Fibroblast of skin of left biceps (primary cell): ENCODE measurements around the gene DCLK3.

ENCODE experiments used
- DNase-seq, 2 experiments: peaks; one replicate each; pipeline ENCODE4 v3.0.0-alpha.2; 2013; ENCODE audit warnings: low read depth in 2 of 2

DCLK3 gene

DNA sequence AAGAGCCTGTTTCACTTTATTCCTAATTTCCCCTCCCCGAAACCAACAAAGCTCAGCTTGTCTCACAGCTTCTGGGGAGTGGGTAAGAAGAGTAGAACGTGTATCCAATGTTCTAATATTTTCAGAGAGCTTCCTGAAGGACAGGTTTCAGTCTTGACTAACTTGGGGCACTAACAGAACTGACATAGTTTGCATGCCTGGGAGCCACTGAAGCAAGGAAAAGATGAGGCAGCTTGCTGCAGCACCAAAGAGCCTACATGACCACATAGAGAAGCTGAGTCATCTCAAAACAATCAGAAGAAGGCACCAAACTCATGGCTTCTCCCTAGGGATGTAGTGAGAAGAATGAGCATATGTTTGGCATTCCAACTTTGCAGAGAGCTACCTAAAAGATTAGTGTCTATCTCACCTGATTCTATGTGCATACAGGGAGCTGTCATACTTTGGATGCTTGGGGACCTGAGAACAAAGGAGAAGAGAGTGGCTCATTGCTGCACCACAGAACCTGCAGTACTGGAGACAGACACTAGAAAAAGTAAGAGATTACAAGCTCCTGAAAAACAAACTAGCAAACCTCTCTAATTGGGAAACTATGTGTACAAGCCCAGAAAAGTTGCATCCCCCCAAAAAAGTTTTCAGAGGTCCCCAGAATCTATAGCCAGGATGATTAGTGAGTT, 86.9 kb downstream of the DCLK3 start:
- DNase-seq: peak; percentile 90

DNA sequence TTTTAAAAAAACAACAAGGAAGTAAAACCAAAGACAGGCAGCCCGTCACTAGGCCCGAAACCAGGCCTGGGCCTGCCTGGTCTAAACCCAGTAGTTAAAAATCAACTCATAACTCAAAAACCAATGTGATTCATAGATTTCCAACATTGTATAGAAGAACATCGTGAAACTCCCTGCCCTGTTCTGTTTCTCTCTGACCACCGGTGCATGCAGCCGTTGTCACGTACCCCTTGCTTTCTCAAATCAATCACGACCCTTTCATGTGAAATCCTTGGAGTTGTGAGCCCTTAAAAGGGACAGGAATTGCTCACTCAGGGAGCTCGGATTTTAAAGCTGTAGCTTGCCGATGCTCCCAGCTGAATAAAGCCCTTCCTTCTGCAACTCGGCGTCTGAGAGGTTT, 89.5 kb downstream of the DCLK3 start:
- no peak for DNase-seq

DNA sequence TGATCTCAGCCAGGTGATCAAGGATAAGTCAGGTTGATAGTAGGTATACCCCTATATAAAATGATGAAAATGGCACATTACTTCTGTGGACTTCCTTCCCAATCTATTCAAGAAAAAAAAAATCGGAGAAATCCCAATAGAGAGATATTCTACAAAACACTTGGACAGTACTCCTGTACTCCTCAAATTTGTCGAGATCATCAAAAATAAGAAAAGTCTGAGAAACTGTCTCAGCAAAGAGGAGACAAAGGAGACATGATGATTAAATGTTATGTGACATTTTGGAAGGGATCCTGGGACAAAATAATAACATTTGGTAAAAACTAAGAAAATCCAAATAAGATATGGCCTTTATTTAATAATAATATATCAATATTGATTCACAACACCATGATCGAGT, 94.6 kb downstream of the DCLK3 start:
- no peak for DNase-seq

DNA sequence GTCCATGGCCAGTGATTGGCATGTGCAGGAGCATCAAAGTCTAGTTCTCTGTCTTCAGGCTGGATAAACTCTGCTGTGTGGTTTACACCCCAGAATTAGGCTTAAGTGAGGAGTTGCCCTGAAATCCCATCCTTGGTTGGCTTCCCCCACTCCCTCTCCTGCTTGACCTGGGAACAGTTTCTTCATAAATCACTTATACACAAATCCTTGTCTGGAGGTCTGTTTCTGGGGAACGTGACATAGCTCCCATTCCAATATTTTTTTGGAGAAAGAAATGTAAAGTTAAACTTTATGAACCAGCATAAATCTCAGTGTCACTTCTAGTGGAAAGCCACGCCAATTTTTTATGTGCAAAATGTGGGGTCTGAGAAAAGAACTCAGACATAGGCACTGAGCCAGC, 98.2 kb downstream of the DCLK3 start:
- no peak for DNase-seq

DNA sequence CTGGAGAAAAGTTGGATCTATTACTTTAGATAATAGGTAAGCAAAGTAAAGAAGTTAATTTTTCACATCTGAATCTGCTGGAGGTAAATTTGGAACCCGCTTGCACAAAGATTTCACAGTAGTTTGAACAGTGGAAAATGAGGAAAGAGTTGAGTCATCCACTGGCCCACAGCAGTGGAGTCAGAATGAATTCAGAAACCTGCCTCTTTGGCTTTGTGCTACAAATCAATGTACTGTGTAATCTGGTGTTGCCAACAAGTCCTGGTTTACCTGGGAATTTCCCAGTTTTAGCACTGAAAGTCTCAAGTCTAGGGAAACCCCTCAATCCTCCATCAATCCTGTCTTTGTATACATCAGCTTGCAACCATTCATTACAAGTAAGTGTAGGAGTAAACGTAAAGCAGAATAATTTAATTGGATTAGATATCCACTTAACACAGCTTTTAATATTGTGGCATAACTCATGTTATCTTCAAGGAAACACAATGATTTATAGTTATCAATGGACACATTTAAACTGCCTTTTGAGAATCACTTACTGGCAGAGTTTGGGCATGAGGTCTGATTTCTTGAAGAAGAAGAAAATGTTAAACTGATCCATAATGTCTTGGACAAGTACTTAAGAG, 100.6 kb downstream of the DCLK3 start:
- DNase-seq: no peak

DNA sequence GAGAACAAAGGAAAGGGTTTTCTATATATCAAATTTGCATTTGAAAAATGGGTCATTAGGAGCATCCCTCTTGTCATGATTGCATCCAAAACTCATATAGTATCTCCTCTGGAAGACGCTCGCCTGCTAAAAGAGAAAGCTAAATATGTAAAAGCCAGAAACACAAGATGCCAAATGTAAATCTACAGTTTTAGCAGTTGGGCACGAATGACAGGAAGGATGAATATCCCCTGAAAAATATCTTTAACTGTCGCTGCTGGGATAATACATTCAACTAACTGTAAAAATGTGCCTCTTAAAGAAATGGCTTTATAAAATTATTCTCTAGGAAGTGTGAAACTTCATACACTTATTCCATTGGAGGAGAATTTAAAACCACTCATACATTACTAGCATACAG, 101.7 kb downstream of the DCLK3 start:
- no peak for DNase-seq
